H9 (cell line): ENCODE results near the gene HYI. TPM values are rescaled to one million over a fixed set of nuclear protein-coding genes. Genes with fewer than 3 reads are reported as not detected.

Experiments
- DNase-seq: peaks from one replicate; pipeline ENCODE4 v3.0.0-alpha.2; 2017
- H2AFZ ChIP-seq: one replicate; pipeline ENCODE4 v1.6.1; 2013; ENCODE audit warnings: mild to moderate bottlenecking, low read length, control low read depth, moderate library complexity
- H2AK5ac ChIP-seq: 2 replicates; pipeline ENCODE4 v1.6.1; 2013; ENCODE audit warnings: low read length, control low read depth, mixed read lengths; ENCODE audit not compliant: insufficient read length
- H2BK120ac ChIP-seq: one replicate; pipeline ENCODE4 v1.6.1; 2013; ENCODE audit warnings: low read depth, mild to moderate bottlenecking, low read length, control low read depth, inconsistent platforms; ENCODE audit not compliant: poor library complexity, severe bottlenecking
- H2BK12ac ChIP-seq: 2 replicates; pipeline ENCODE4 v1.6.1; 2013; ENCODE audit warnings: low read length, control low read depth, mixed read lengths, low read depth; ENCODE audit not compliant: insufficient read length
- H2BK15ac ChIP-seq: 2 replicates; pipeline ENCODE4 v1.6.1; 2013; ENCODE audit warnings: low read depth, low read length, control low read depth
- H2BK20ac ChIP-seq: one replicate; pipeline ENCODE4 v1.6.1; 2013; ENCODE audit warnings: low read depth, mild to moderate bottlenecking, low read length, control low read depth, inconsistent platforms; ENCODE audit not compliant: poor library complexity, severe bottlenecking
- H2BK5ac ChIP-seq: 2 replicates; pipeline ENCODE4 v1.6.1; 2013; ENCODE audit warnings: low read length, control low read depth, mixed read lengths; ENCODE audit not compliant: insufficient read length
- H3K14ac ChIP-seq: 2 replicates; pipeline ENCODE4 v1.6.1; 2013; ENCODE audit warnings: low read length, control low read depth; ENCODE audit not compliant: insufficient read depth
- H3K18ac ChIP-seq: 2 replicates; pipeline ENCODE4 v1.6.1; 2013; ENCODE audit warnings: low read depth, mild to moderate bottlenecking, mixed read lengths, low read length, control low read depth; ENCODE audit not compliant: insufficient read length
- H3K23ac ChIP-seq: 2 replicates; pipeline ENCODE4 v1.6.1; 2013; ENCODE audit warnings: low read length, control low read depth, mixed read lengths, low read depth; ENCODE audit not compliant: insufficient read length
- H3K23me2 ChIP-seq: 2 replicates; pipeline ENCODE4 v1.6.1; 2013; ENCODE audit warnings: low read depth, mild to moderate bottlenecking, mixed read lengths, low read length, control low read depth; ENCODE audit not compliant: insufficient read length, poor library complexity, severe bottlenecking
- H3K27ac ChIP-seq: 2 replicates; pipeline ENCODE4 v1.5.1; 2013; ENCODE audit warnings: low read length, control low read depth, mixed read lengths, low read depth; ENCODE audit not compliant: insufficient read length
- H3K27me3 ChIP-seq: 2 replicates; pipeline ENCODE4 v1.6.1; 2013; ENCODE audit warnings: low read length, control low read depth, inconsistent platforms; ENCODE audit not compliant: insufficient read depth
- H3K4ac ChIP-seq: 2 replicates; pipeline ENCODE4 v1.6.1; 2013; ENCODE audit warnings: low read depth, mild to moderate bottlenecking, control low read depth, inconsistent platforms, low read length, moderate library complexity
- H3K4me1 ChIP-seq: 2 replicates; pipeline ENCODE4 v1.6.1; 2013; ENCODE audit warnings: low read length, control low read depth, inconsistent platforms; ENCODE audit not compliant: insufficient read depth
- H3K4me2 ChIP-seq: 2 replicates; pipeline ENCODE4 v1.6.1; 2013; ENCODE audit warnings: low read length, control low read depth, mixed read lengths; ENCODE audit not compliant: insufficient read length, insufficient read depth
- H3K56ac ChIP-seq: 2 replicates; pipeline ENCODE4 v1.6.1; 2013; ENCODE audit warnings: low read depth, mild to moderate bottlenecking, mixed read lengths, low read length, control low read depth; ENCODE audit not compliant: insufficient read length
- H3K79me1 ChIP-seq: 2 replicates; pipeline ENCODE4 v1.6.1; 2013; ENCODE audit warnings: low read depth, mild to moderate bottlenecking, moderate library complexity, low read length, control low read depth, inconsistent platforms; ENCODE audit not compliant: insufficient read depth, poor library complexity, severe bottlenecking
- H3K79me2 ChIP-seq: 2 replicates; pipeline ENCODE4 v1.6.1; 2013; ENCODE audit warnings: low read length, control low read depth, inconsistent platforms; ENCODE audit not compliant: insufficient read depth
- H3K9ac ChIP-seq: 2 replicates; pipeline ENCODE4 v1.6.1; 2013; ENCODE audit warnings: low read length, control low read depth, mixed read lengths; ENCODE audit not compliant: insufficient read length; ENCODE audit errors: extremely low read depth
- H3K9me3 ChIP-seq: one replicate; pipeline ENCODE4 v1.6.1; 2013; ENCODE audit warnings: low read depth, low read length, inconsistent platforms; ENCODE audit not compliant: control insufficient read depth
- H3T11ph ChIP-seq: one replicate; pipeline ENCODE4 v1.6.1; 2013; ENCODE audit warnings: mild to moderate bottlenecking, low read length, control low read depth, inconsistent platforms
- H4K20me1 ChIP-seq: one replicate; pipeline ENCODE4 v1.6.1; 2013; ENCODE audit not compliant: control insufficient read depth, insufficient read length, insufficient read depth
- H4K5ac ChIP-seq: 2 replicates; pipeline ENCODE4 v1.6.1; 2013; ENCODE audit warnings: low read depth, mild to moderate bottlenecking, mixed read lengths, low read length, control low read depth; ENCODE audit not compliant: insufficient read length
- H4K8ac ChIP-seq: replicated peaks from 2 replicates; pipeline ENCODE4 v1.6.1; 2013; ENCODE audit warnings: low read length, control low read depth, mixed read lengths, low read depth; ENCODE audit not compliant: insufficient read length
- H4K91ac ChIP-seq: 2 replicates; pipeline ENCODE4 v1.6.1; 2013; ENCODE audit warnings: low read depth, mild to moderate bottlenecking, moderate library complexity, mixed read lengths, low read length, control low read depth; ENCODE audit not compliant: insufficient read length
- H3K27ac Mint-ChIP-seq, 3 experiments: 2 replicates in 2 of 3; 3 replicates in 1 of 3; pipeline ENCODE4 v1.8.0; 2020 to 2021; ENCODE audit warnings: mixed read lengths in 3 of 3, mild to moderate bottlenecking in 1 of 3, moderate library complexity in 1 of 3
- H3K27me3 Mint-ChIP-seq: 2 replicates; pipeline ENCODE4 v1.8.0; 2021; ENCODE audit warnings: low read depth, mild to moderate bottlenecking, moderate library complexity, mixed read lengths
- H3K36me3 Mint-ChIP-seq, 3 experiments: 2 replicates in 2 of 3; 3 replicates in 1 of 3; pipeline ENCODE4 v1.8.0; 2020 to 2021; ENCODE audit warnings: low read depth in 3 of 3, mixed read lengths in 3 of 3; ENCODE audit not compliant: insufficient read depth in 1 of 3
- H3K4me1 Mint-ChIP-seq, 2 experiments: 2 replicates each; pipeline ENCODE4 v1.8.0; 2020; ENCODE audit warnings: mixed read lengths in 2 of 2
- H3K4me3 Mint-ChIP-seq, 2 experiments: 2 replicates in 1 of 2; 3 replicates in 1 of 2; pipeline ENCODE4 v1.8.0; 2020 to 2021; ENCODE audit warnings: mild to moderate bottlenecking in 2 of 2, mixed read lengths in 2 of 2, moderate library complexity in 1 of 2
- H3K9me3 Mint-ChIP-seq, 2 experiments: 2 replicates in 1 of 2; 3 replicates in 1 of 2; pipeline ENCODE4 v1.8.0; 2020; ENCODE audit warnings: mild to moderate bottlenecking in 2 of 2, mixed read lengths in 2 of 2, moderate library complexity in 1 of 2
- WGBS: extraction: QIAGEN DNeasy Blood & Tissue Kit; methylation state at CpG from one replicate; pipeline ENCODE4 v1.1.7; 2013; ENCODE audit warnings: missing lambda C conversion rate, low lambda C conversion rate, mixed read lengths; ENCODE audit not compliant: insufficient read length; ENCODE audit errors: extremely low coverage; 5-methylcytosine and 5-hydroxymethylcytosine counted together
- total RNA-seq: library from RNA; stranded (reverse); gene quantifications from 2 replicates; pipeline ENCODE4 v1.2.1, GENCODE V29; 2021
- TF ChIP-seq, protein P1 (sequence below): fragments of 200-600 bp; sonication (generic); conservative IDR thresholded peaks from 3 replicates; pipeline ENCODE4 v1.8.0; 2021; ENCODE audit warnings: antibody characterized with exemption, mild to moderate bottlenecking

Gene HYI
- total RNA-seq, 1 experiment from 2014 or later: 16.1 TPM

DNA sequence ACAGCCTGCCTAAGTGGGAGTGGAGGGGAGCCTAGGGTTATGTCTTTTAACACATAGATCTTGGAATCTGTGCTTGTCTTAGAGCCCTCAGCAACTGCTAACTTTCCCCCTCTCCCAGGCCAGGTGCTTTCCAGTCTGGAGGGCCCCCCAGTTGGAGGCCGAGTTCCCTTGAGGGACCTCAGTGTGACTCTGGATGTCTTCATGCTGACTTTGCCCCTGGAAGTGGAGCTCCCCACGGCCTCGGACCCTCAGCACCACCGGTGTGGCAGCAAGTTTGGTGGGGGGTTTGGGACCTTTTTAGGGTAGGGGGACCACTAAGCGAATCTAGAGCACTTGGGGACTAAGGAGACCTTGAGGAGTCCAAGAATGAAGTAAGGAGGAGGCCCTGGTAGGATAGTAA lies 22.9 kb downstream of the HYI start:
- H3K9ac ChIP-seq: no peak overlapping the region
- H2AFZ ChIP-seq: no peak overlapping the region
- Mint-ChIP-seq H3K27me3 (no peaks in the 10 kb centered on the region), H3K4me3 (no peak overlapping the region), H3K4me1 (no peaks in the 10 kb centered on the region), H3K27ac (no peak overlapping the region), H3K9me3 (no peaks in the 10 kb centered on the region), H3K36me3 (peaks cover 23 to 79% (median 71%) of the 10 kb centered on the region in 3 experiments; a peak in 6 of 7 replicates)
- H3K4me1 ChIP-seq: no peaks in the 10 kb centered on the region
- no CpG with 5 or more reads among the region's 5 CpGs for WGBS
- TF ChIP-seq, protein P1, sequence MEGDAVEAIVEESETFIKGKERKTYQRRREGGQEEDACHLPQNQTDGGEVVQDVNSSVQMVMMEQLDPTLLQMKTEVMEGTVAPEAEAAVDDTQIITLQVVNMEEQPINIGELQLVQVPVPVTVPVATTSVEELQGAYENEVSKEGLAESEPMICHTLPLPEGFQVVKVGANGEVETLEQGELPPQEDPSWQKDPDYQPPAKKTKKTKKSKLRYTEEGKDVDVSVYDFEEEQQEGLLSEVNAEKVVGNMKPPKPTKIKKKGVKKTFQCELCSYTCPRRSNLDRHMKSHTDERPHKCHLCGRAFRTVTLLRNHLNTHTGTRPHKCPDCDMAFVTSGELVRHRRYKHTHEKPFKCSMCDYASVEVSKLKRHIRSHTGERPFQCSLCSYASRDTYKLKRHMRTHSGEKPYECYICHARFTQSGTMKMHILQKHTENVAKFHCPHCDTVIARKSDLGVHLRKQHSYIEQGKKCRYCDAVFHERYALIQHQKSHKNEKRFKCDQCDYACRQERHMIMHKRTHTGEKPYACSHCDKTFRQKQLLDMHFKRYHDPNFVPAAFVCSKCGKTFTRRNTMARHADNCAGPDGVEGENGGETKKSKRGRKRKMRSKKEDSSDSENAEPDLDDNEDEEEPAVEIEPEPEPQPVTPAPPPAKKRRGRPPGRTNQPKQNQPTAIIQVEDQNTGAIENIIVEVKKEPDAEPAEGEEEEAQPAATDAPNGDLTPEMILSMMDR: no peak
- H3K4ac ChIP-seq: no peak overlapping the region
- H3K23me2 ChIP-seq: no peaks in the 10 kb centered on the region
- no peak overlapping the region for H3K27ac ChIP-seq
- no peak overlapping the region for H3K14ac ChIP-seq
- no peak overlapping the region for H3K4me2 ChIP-seq
- no peak overlapping the region for H3K56ac ChIP-seq
- no peaks in the 10 kb centered on the region for H3K27me3 ChIP-seq
- no peak overlapping the region for H2BK12ac ChIP-seq
- H3T11ph ChIP-seq: no peak overlapping the region
- no peaks in the 10 kb centered on the region for H3K9me3 ChIP-seq
- H2AK5ac ChIP-seq: no peak overlapping the region
- H2BK5ac ChIP-seq: no peak overlapping the region
- DNase-seq: no peak
- no peak overlapping the region for H4K91ac ChIP-seq
- H2BK20ac ChIP-seq: no peak overlapping the region
- H4K8ac ChIP-seq: no peak overlapping the region
- H2BK15ac ChIP-seq: no peak overlapping the region
- H3K18ac ChIP-seq: no peak overlapping the region
- no peak overlapping the region for H2BK120ac ChIP-seq
- no peak overlapping the region for H3K23ac ChIP-seq
- no peaks in the 10 kb centered on the region for H3K79me2 ChIP-seq
- H3K79me1 ChIP-seq: no peaks in the 10 kb centered on the region
- no peak overlapping the region for H4K5ac ChIP-seq
- no peaks in the 10 kb centered on the region for H4K20me1 ChIP-seq
